SHP77 treated with DMSO at 0.1 percent for 48 hours (cell line): ENCODE measurements around the gene MAMSTR.
A peak's percentile ranks its signal among the peaks of the same experiment; 100 is the strongest.
"Not testable (repeated sequence)": the region's sequence is repeated elsewhere in the genome, so short reads cannot be mapped to it uniquely, and the experiment has no call there.

Experiments
- DNase-seq: peaks from one replicate; lab custom pipeline; 2025; lab: John Stamatoyannopoulos, UW

MAMSTR gene

DNA sequence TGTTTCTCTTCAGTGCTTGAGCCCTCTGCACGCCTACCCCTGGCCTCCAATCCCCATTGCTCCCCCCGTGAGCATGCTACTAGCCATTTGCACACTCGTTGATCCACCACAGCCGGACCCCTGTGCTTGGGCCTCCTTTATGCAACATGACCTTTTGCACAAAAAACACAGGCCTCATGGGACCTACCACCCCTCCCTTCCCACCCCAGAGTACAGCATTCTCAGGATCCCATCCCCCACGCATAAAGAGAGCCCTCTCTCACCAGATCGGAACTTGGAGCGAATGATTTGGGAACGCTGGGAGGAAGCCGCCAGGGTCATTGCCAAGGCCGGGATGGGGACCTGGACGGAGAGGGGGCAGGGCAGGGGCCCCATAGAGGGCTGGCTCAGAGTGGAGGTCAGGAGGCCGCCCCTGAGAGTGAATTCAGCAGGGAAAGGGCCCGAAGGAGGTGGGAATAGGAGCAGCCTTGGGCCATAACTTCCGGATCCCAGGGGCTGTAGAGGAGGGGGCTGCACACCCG is 754 bp downstream of the MAMSTR start:
- no peak for DNase-seq

DNA sequence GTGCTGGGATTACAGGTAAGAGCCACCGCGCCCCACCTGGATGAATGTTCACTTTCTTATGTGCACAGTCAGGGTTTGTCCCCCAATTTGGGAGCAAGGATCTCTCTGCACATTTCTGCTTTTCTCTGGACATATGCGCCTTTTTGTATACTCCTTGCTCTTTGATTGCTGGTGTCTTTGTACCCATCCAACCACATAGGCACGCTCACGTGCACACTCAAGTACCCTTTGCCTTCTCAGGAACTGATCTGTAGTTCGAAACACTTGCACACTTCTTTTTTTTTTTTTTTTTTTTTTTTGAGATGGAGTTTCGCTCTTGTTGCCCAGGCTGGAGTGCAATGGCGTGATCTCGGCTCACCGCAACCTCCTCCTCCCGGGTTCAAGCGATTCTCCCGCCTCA is 1.4 kb downstream of the MAMSTR start:
- DNase-seq, result not testable (repeated sequence)

GRCh38 chr19:48716562-48717291 is 2.8 kb downstream of the MAMSTR start:
- no peak for DNase-seq

- DNase-seq, result no peak
These were observed 3.8 kb downstream of the MAMSTR start for GRCh38 chr19:48715681-48716171.

DNA sequence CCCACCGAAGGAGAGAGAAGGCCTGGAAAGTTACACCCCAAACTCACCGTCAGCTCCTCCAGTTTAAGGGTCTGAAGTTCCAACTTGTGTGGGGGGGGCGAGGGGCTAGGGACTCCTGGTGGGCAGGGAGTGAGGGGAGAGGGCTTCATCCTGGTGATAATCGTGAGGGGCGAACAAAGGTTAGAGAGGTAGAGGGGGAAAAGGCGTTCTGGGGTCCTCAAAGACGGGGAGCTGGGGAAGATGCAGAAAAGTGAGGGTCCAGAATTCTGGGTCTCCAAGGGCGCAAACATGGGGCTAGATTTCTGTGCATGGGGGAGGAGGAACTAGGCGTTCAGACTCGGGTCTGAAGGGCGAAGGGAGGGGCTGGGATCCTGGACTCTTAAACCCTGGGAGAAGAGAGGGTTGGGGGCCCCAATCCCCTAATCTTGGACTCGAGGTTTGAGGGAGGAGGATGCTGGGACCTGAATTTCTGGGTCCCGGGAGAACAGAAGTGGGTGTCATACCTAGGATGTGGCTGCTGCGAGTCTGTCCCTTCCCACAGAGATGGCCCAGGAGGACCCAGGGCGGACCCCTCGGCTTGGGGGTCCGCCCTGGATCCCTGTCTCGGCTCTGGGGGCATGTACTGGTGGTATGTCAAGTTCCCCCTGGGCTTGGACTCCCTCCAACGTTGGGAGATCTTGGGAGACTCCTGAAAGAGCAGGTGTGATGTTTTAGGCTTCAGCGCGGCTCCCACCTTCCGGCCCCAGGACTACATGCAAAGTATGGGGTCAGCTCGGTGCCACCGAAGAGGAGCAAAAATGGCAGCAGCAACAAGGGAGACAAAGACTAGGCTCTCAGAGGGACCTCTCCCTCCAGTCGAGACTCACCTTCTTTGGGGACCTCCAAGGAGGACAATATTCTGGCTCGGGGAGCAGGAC is 4.5 kb downstream of the MAMSTR start:
- no peak for DNase-seq

GRCh38 chr19:48713864-48714755 is 5.4 kb downstream of the MAMSTR start:
- peak; percentile 99 for DNase-seq

DNA sequence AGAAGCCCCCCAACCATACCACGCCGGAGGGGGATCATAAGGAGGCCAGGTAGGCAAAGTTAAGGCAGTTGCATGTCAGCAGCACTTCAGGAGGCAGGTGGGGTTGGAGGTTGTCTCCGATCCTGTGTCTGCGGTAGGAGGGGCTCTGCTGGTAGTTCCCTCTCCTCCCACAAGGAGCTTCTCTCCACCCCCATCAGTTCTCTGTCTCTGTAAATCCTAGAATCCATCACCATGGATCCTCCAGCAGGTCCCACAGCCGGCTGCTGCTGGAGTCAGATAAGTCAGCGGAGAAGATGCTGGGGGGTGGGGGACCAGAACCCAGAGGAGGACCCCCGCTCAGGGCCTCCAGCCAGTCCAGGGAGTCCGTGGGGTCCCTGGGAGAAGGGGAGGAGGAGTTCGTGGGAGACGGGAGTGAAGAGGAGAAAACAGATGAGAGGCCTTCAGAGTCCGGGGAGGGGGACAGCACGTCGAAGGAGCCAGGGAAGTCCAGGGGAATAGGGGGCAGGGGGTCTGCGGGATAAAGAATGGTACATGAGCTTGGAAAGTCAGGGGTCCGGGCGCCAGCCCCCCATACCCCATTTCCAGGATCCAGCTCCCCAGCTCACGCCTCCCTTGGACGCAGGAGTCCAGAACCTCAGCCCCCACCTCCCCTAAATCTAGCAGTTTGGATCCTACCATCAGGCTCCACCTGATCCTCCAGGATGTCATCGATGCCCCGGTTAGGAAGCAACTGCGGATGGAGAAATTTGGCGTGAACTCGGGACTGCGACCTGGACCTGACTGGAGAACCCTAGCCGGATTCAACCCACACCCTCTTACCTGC is 6.3 kb downstream of the MAMSTR start:
- DNase-seq, result no peak

DNA sequence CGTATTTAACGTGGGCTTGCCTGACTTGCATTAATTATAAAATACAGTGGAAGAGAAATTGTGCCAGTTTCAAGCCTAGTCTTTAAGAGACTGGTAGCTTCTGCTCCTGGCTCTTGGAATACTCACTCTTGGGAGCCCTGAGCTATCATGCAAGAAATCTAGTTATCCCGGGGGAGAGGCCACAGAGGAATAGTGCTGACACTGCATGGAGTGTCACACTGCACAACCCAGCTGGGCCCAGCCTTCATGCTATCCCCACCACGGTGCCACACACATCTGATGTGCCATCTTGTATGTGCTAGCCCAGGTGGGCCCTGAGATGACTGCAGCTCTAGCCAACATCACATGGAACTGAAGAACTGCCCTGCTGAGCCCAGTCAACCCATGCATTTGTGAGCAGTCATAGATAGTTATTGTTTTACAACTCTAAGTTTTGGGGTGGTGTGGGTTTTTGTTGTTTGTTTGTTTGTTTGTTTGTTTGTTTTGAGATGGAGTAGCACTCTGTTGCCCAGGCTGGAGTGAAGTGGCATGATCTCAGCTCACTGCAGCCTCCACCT is 8.3 kb downstream of the MAMSTR start:
- DNase-seq, result no peak

DNA sequence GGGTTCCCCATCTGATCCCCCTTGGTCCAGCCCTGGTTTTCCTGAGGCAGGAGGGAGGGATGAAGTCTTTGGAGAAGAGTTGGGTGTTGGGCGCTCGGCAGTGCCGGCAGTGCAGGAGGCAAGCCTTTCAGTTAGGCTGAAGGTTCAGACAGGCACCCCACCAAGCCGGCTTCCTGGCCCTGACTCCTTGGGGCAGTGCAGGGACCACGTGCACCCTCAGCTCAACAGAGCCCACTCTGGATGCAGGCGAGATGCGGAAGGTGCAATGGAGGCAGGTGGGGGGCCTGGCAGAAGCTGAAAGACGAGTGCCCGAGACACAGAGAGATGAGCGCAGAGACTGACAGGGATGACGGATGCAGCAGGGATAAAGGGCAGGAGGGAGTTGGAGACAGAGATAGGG is 11.1 kb downstream of the MAMSTR start:
- no peak for DNase-seq

DNA sequence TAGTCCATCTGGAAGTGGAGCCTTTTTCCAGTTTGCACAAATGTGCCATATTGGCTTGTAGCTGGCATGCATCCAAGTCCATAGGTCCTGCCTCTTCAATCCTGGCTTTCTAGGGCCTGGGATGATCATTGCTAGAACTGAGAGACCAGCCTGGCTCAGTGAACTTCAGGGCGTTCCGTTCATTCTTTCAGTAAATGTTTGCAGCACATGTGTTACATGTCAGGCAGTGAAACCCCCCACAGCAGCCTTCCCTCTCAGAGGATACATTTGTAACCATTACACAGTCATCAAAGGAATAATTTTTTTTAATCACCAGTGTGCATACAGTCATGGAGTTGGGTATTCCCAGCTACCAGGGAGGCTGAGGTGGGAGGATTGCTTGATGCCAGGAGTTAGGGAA is 14.1 kb downstream of the MAMSTR start:
- no peak for DNase-seq

GRCh38 chr19:48703316-48703715 is 16.2 kb downstream of the MAMSTR start:
- DNase-seq, result no peak

GRCh38 chr19:48702701-48703100 is 16.8 kb downstream of the MAMSTR start:
- no peak for DNase-seq

GRCh38 chr19:48698046-48698445 is 21.5 kb downstream of the MAMSTR start:
- no peak for DNase-seq

- DNase-seq, result no peak
These were observed 23.0 kb downstream of the MAMSTR start for GRCh38 chr19:48696353-48697010.

DNA sequence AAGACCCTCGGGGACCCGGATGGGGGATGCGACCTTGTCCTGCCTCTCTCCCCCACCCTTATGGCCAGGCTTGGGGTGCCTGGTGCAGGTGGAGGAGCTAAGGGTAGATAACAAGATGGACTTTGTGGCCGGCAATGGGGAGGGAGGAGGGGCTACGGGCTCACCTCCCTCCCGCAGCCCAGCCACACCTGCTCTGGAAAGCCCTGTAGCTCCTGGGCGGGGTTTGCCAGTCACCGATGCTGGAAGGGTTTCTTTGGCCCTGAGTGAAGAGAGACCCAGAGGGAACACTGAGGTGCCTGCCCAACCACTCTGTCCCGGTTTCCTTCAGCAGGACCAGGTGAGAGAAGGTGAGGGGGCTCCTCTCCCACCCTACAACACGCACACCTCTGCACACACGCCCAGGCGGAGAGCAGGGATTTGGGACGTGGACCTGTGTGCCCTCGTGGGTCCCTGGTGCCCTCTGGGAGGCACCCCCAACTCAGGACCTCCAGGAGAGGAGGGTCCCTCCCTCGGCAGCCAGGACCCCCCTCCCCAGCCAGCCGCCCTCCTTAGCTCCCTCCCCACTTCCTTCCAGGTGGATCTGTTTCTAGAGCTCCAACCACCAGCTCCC is 23.7 kb downstream of the MAMSTR start, which contains the start of gene FUT2:
TSS of gene FUT2 (plus strand) at position 229 of the 610 bp plus-strand sequence. CDS start 6,986 bp downstream, outside the sequence.
- no peak for DNase-seq

GRCh38 chr19:48693629-48694028 is 25.9 kb downstream of the MAMSTR start:
- not testable (repeated sequence) for DNase-seq

GRCh38 chr19:48689449-48689848 is 30.1 kb downstream of the MAMSTR start:
- DNase-seq, result no peak

- no peak for DNase-seq
These were observed 31.7 kb downstream of the MAMSTR start for GRCh38 chr19:48687776-48688175.

GRCh38 chr19:48686637-48687036 is 32.9 kb downstream of the MAMSTR start:
- DNase-seq, result not testable (repeated sequence)
